Smooth muscle cell (in vitro differentiated cells): Measurements from ENCODE around the gene DESI2. TPM values are rescaled to one million over a fixed set of nuclear protein-coding genes. Genes with fewer than 3 reads are reported as not detected.
A peak's percentile ranks its signal among the peaks of the same experiment; 100 is the strongest.

Source experiments
- DNase-seq: peaks from one replicate; lab custom pipeline; 2025; ENCODE audit not compliant: unreplicated experiment; lab: John Stamatoyannopoulos, UW
- H2AFZ ChIP-seq: fragments of 200-600 bp; sonication (generic); 2 replicates; pipeline ENCODE4 v1.6.0; 2016; ENCODE audit warnings: antibody characterized with exemption, low read depth, mild to moderate bottlenecking
- H3F3A ChIP-seq: fragments of 200-600 bp; sonication (generic); 2 replicates; pipeline ENCODE4 v1.6.0; 2017; ENCODE audit warnings: antibody characterized with exemption, low read depth
- H3K27ac ChIP-seq: fragments of 200-600 bp; sonication (generic); 2 replicates; pipeline ENCODE4 v1.5.1; 2016; ENCODE audit warnings: low read depth, mild to moderate bottlenecking
- H3K27me3 ChIP-seq: fragments of 200-600 bp; sonication (generic); 2 replicates; pipeline ENCODE4 v1.6.1; 2016; ENCODE audit warnings: low read depth, mild to moderate bottlenecking
- H3K36me3 ChIP-seq: fragments of 200-600 bp; sonication (generic); 2 replicates; pipeline ENCODE4 v1.5.1; 2016; ENCODE audit warnings: low read depth
- H3K4me1 ChIP-seq: fragments of 200-600 bp; sonication (generic); 2 replicates; pipeline ENCODE4 v1.5.1; 2016; ENCODE audit warnings: low read depth
- H3K4me2 ChIP-seq: fragments of 200-600 bp; sonication (generic); 2 replicates; pipeline ENCODE4 v1.6.0; 2016; ENCODE audit warnings: mild to moderate bottlenecking
- H3K4me3 ChIP-seq: fragments of 200-600 bp; sonication (generic); 2 replicates; pipeline ENCODE4 v1.5.1; 2016; ENCODE audit warnings: mild to moderate bottlenecking
- H3K79me2 ChIP-seq: fragments of 200-600 bp; sonication (generic); 2 replicates; pipeline ENCODE4 v1.6.0; 2016; ENCODE audit warnings: low read depth, mild to moderate bottlenecking
- H3K9ac ChIP-seq: fragments of 200-600 bp; sonication (generic); 2 replicates; pipeline ENCODE4 v1.6.0; 2016; ENCODE audit warnings: low read depth
- H3K9me3 ChIP-seq: fragments of 200-600 bp; sonication (generic); replicated peaks from 2 replicates; pipeline ENCODE4 v1.5.1; 2016; ENCODE audit warnings: low read depth
- H4K20me1 ChIP-seq: fragments of 200-600 bp; sonication (generic); 2 replicates; pipeline ENCODE4 v1.6.0; 2016; ENCODE audit warnings: low read depth
- CTCF ChIP-seq: fragments of 200-600 bp; sonication (generic); IDR thresholded peaks from 2 replicates; pipeline ENCODE4 v1.5.1; 2017; ENCODE audit warnings: borderline replicate concordance, mild to moderate bottlenecking, antibody characterized with exemption; ENCODE audit not compliant: insufficient read depth, poor library complexity, severe bottlenecking
- WGBS: methylation state at CpG from one replicate; pipeline ENCODE4 v1.1.7; 2016; ENCODE audit warnings: low lambda C conversion rate; 5-methylcytosine and 5-hydroxymethylcytosine counted together
- polyA plus RNA-seq: library from polyadenylated mRNA; unstranded; fragments of >200 nt; fragmentation: Nextera tagmentation; extraction: Ambion mirVana; gene quantifications from 2 replicates; pipeline ENCODE4 v1.2.1, GENCODE V29; 2016
- total RNA-seq: library from RNA; depleted of rRNA; stranded (reverse); fragments of >200 nt; gene quantifications from 2 replicates; pipeline ENCODE4 v1.2.3, GENCODE V29; 2014

Gene DESI2
- total and polyA plus RNA-seq, 2 experiments from 2014 or later, result 31.5 to 56.3 TPM

GRCh38 chr1:244653439-244654107 lies 647 bp downstream of the DESI2 start:
- 1% methylated on average over 27 of the region's 34 CpGs for WGBS
- Histone ChIP-seq H3K79me2 (peaks cover 54% of the 10 kb centered on the region), H2AFZ (peak overlapping the region; percentile 88), H3K4me1 (peaks cover 29% of the 10 kb centered on the region), H3K27me3 (no peaks in the 10 kb centered on the region), H4K20me1 (peaks cover 48% of the 10 kb centered on the region), H3K27ac (peak overlapping the region; percentile 81), H3F3A (no peaks in the 10 kb centered on the region), H3K9me3 (no peaks in the 10 kb centered on the region), H3K36me3 (no peaks in the 10 kb centered on the region), H3K9ac (peak overlapping the region; percentile 89), H3K4me3 (peak overlapping the region; percentile 92), H3K4me2 (peak overlapping the region; percentile 99)
- no peak for DNase-seq
- TF ChIP-seq CTCF, result no peak

- peak overlapping the region; percentile 89 for H3K9ac ChIP-seq
- TF ChIP-seq CTCF, result no peak
- H3K4me1 ChIP-seq, result peaks cover 29% of the 10 kb centered on the region
- peak overlapping the region; percentile 99 for H3K4me2 ChIP-seq
- H3K27me3 ChIP-seq, result no peaks in the 10 kb centered on the region
- no peaks in the 10 kb centered on the region for H3K9me3 ChIP-seq
- peaks cover 2% of the 10 kb centered on the region for H3K36me3 ChIP-seq
- H3K4me3 ChIP-seq, result peak overlapping the region; percentile 92
- peaks cover 62% of the 10 kb centered on the region for H3K79me2 ChIP-seq
- no peak for DNase-seq
- no peak overlapping the region for H2AFZ ChIP-seq
- 13% methylated on average over 8 of the region's 8 CpGs for WGBS
- H3F3A ChIP-seq, result no peaks in the 10 kb centered on the region
- H4K20me1 ChIP-seq, result peaks cover 56% of the 10 kb centered on the region
- peak overlapping the region; percentile 81 for H3K27ac ChIP-seq
Observed at GRCh38 chr1:244654108-244655038, 1.4 kb downstream of the DESI2 start.

- Histone ChIP-seq H3K9me3 (no peaks in the 10 kb centered on the region), H3K4me1 (peaks cover 29% of the 10 kb centered on the region), H3K4me2 (peak overlapping the region; percentile 99), H2AFZ (no peak overlapping the region), H4K20me1 (peaks cover 61% of the 10 kb centered on the region), H3K36me3 (peaks cover 8% of the 10 kb centered on the region), H3K79me2 (peaks cover 70% of the 10 kb centered on the region), H3K9ac (peak overlapping the region; percentile 89), H3F3A (no peaks in the 10 kb centered on the region), H3K4me3 (peak overlapping the region; percentile 92), H3K27ac (no peak overlapping the region), H3K27me3 (no peaks in the 10 kb centered on the region)
- no peak for TF ChIP-seq CTCF
- 97% methylated on average over 1 of the region's 1 CpG for WGBS
- no peak for DNase-seq
Observed at GRCh38 chr1:244655186-244655585, 2.3 kb downstream of the DESI2 start.
